CD4-positive, alpha-beta T cell treated with Interleukin-15 for 1 hour (primary cell): Measurements from ENCODE around the gene NRSN2.

Experiments used
- DNase-seq: peaks from one replicate; pipeline ENCODE4 v3.0.0-alpha.2; 2020

Gene NRSN2

GRCh38 chr20:346640-347316 is at the start of gene NRSN2:
Gene NRSN2, plus strand, starts transcription at chr20:347111. Its CDS starts 2,533 bp downstream, at chr20:349644.
- DNase-seq: no peak

GRCh38 chr20:297925-298775 is 48.8 kb upstream of the NRSN2 start:
- peak; percentile 57 for DNase-seq

- DNase-seq: no peak
Measured at GRCh38 chr20:298776-299391, 48.0 kb upstream of the NRSN2 start.

GRCh38 chr20:300345-300990 is 46.4 kb upstream of the NRSN2 start:
- no peak for DNase-seq

GRCh38 chr20:301886-302848 is 44.7 kb upstream of the NRSN2 start:
- DNase-seq: no peak

GRCh38 chr20:305745-306144 is 41.2 kb upstream of the NRSN2 start:
- no peak for DNase-seq

- no peak for DNase-seq
Measured at GRCh38 chr20:308427-309038, 38.4 kb upstream of the NRSN2 start.

GRCh38 chr20:309306-309840 is 37.5 kb upstream of the NRSN2 start:
- DNase-seq: no peak

- DNase-seq: peak; percentile 93
Measured at GRCh38 chr20:309841-310644, 36.9 kb upstream of the NRSN2 start.

- no peak for DNase-seq
Measured at GRCh38 chr20:310645-311044, 36.3 kb upstream of the NRSN2 start.

- no peak for DNase-seq
Measured at GRCh38 chr20:311609-312008, 35.3 kb upstream of the NRSN2 start.

GRCh38 chr20:312067-312466 is 34.8 kb upstream of the NRSN2 start:
- no peak for DNase-seq

- DNase-seq: no peak
Measured at GRCh38 chr20:312866-313265, 34.0 kb upstream of the NRSN2 start.

GRCh38 chr20:313402-313801 is 33.5 kb upstream of the NRSN2 start:
- DNase-seq: no peak

- no peak for DNase-seq
Measured at GRCh38 chr20:313948-314347, 33.0 kb upstream of the NRSN2 start.

GRCh38 chr20:316316-317068 is 30.4 kb upstream of the NRSN2 start:
- DNase-seq: no peak

- peak; percentile 87 for DNase-seq
Measured at GRCh38 chr20:324177-325044, 22.5 kb upstream of the NRSN2 start.

GRCh38 chr20:325045-325888 is 21.6 kb upstream of the NRSN2 start, which contains the start of gene SOX12:
Gene SOX12, plus strand, starts transcription at chr20:325552. Its CDS starts 373 bp downstream, at chr20:325925.
- DNase-seq: peak; percentile 95
